Testis (tissue), 5 donors: ENCODE results near the gene MAPKAP1. TPM values are rescaled to one million over a fixed set of nuclear protein-coding genes. Genes with fewer than 3 reads are reported as not detected.

Experiments
- DNase-seq: peaks from one replicate; pipeline ENCODE4 v3.0.0-alpha.2; 2019
- H3K27ac ChIP-seq, 2 donors: fragments of 200-600 bp; sonication (generic); one replicate each; pipeline ENCODE4 v1.5.1; 2019
- H3K27me3 ChIP-seq: fragments of 200-600 bp; sonication (generic); one replicate; pipeline ENCODE4 v1.5.1; 2019
- H3K36me3 ChIP-seq: fragments of 200-600 bp; sonication (generic); one replicate; pipeline ENCODE4 v1.5.1; 2017; ENCODE audit warnings: low read depth; ENCODE audit errors: missing control alignments
- H3K4me1 ChIP-seq: fragments of 200-600 bp; sonication (generic); one replicate; pipeline ENCODE4 v1.5.1; 2019
- H3K4me3 ChIP-seq, 2 donors: fragments of 200-600 bp; sonication (generic); one replicate each; pipeline ENCODE4 v1.5.1; 2017 to 2019
- H3K9me3 ChIP-seq: fragments of 200-600 bp; sonication (generic); one replicate; pipeline ENCODE4 v1.5.1; 2017
- POLR2A ChIP-seq: fragments of 450-650 bp; IDR thresholded peaks from one replicate; pipeline ENCODE4 v1.6.1; 2017; ENCODE audit warnings: antibody characterized with exemption, mild to moderate bottlenecking, moderate library complexity
- WGBS, 2 donors: methylation state at CpG; one replicate each; pipeline ENCODE4 v1.1.5; 2018; 5-methylcytosine and 5-hydroxymethylcytosine counted together
- intact Hi-C: fragments of 100-400 bp; cut with DNase I; formaldehyde crosslinking; loops from one replicate; pipeline ENCODE4 v1.15.1; 2023; ENCODE audit warnings: low total_unique reads
- long read RNA-seq, 2 donors: transcript quantifications; one replicate each; lab custom pipeline, GENCODE V29; 2026
- polyA plus RNA-seq: library from polyadenylated mRNA; stranded (reverse); fragments of 350-450 nt; fragmentation: Illumina TruSeq; extraction: RNeasy Lipid Tissue Mini Kit (QIAGEN cat#74804); gene quantifications from one replicate; pipeline ENCODE4 v1.2.3, GENCODE V29; 2014; ENCODE audit warnings: low read depth, low replicate concordance; ENCODE audit not compliant: insufficient read depth
- total RNA-seq, 2 donors: library from RNA; depleted of rRNA; stranded (reverse); fragments of >200 nt; gene quantifications; one replicate each; pipeline ENCODE4 v1.2.3, GENCODE V29; 2016
- TF ChIP-seq, protein P1 (sequence below), 3 experiments: fragments of 450-650 bp in 2 of 3; fragments of 200-600 bp in 1 of 3; sonication (generic) in 1 of 3; IDR thresholded peaks; one replicate each; pipeline ENCODE4 v1.5.1; 2016 to 2019; ENCODE audit warnings: antibody characterized with exemption in 3 of 3, mild to moderate bottlenecking in 2 of 3, moderate library complexity in 1 of 3

MAPKAP1 gene
- total RNA-seq (100 to 1,000 TPM; 112 to 115 TPM), polyA plus RNA-seq (135 TPM)
- long read RNA-seq, donor 1, transcript MAPKAP1-202 (11 exons, 3,256 nt) = minor isoform, 7 of 35 reads
- long read RNA-seq, donor 1, transcript MAPKAP1-201 (12 exons, 3,395 nt) = major isoform, 10 of 35 reads
- long read RNA-seq, donor 1, partial matches to known transcripts = 12 of 35 reads
- long read RNA-seq, donor 1, other reads (novel, unspliced or antisense) = 0 of 35 reads
- long read RNA-seq, donor 2, partial matches to known transcripts = 0 of 9 reads
- long read RNA-seq, donor 2, other reads (novel, unspliced or antisense) = 0 of 9 reads

DNA sequence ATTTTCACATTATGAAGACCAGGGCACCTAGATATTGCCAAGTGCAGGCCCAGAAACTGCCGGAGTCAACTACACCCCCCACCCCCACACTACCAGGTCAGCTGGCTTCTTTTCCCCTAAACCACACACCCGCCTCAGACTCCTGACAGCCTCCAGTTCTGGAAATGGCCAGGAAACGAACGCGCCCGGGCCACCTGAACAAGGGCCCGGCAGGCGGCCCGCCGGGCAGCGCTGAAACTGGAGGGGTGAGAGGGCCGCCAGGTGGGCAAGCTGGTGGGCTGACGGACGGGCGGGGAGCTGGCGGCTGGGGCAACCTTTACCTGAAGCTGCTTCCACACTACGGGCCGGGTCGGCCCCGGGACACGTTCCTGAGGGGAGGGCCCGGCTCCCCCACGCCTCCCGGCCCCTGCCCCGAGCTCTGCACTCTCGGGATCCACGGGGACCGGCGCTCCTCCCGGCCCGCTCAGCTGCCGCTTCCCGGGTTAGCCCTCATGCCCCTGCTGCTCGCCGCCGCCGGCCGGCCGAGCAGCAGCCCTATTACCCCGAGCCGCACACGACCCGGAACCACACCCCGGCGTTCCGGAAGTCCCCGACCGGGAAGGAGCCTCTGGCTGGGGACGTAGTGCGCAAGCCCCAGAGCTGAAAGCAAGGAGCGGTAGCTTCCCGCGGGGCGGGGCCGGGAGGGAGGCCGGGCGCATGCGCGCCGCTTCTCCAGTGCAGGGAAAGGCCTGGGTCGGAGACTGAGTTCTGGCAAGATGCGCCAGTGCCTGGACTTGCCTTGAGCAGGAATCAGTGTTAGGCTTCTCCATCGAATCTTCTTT lies at the start of gene MAPKAP1:
Gene MAPKAP1 (minus strand): TSS at position 558 of the 821 bp plus-strand sequence. CDS start 34,634 bp downstream, outside the sequence.
- Histone ChIP-seq H3K27ac (peak within 1 kb of the TSS; percentile 80 to 82), H3K27me3 (no peaks in the 10 kb centered on the region), H3K4me3 (peak within 1 kb of the TSS; percentile 69 to 99), H3K36me3 (no peaks in the 10 kb centered on the region), H3K9me3 (no peaks in the 10 kb centered on the region), H3K4me1 (peaks cover 14% of the 10 kb centered on the region)
- WGBS, 2 donors = 0 to 3% methylated on average over 4 to 59 of the region's 63 CpGs
- TF ChIP-seq, protein P1, sequence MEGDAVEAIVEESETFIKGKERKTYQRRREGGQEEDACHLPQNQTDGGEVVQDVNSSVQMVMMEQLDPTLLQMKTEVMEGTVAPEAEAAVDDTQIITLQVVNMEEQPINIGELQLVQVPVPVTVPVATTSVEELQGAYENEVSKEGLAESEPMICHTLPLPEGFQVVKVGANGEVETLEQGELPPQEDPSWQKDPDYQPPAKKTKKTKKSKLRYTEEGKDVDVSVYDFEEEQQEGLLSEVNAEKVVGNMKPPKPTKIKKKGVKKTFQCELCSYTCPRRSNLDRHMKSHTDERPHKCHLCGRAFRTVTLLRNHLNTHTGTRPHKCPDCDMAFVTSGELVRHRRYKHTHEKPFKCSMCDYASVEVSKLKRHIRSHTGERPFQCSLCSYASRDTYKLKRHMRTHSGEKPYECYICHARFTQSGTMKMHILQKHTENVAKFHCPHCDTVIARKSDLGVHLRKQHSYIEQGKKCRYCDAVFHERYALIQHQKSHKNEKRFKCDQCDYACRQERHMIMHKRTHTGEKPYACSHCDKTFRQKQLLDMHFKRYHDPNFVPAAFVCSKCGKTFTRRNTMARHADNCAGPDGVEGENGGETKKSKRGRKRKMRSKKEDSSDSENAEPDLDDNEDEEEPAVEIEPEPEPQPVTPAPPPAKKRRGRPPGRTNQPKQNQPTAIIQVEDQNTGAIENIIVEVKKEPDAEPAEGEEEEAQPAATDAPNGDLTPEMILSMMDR (IDR thresholded peaks at IDR 0.05) = no peak
- TF ChIP-seq POLR2A = no peak
- intact Hi-C loops = no loop called here
- DNase-seq = peak; percentile 97

DNA sequence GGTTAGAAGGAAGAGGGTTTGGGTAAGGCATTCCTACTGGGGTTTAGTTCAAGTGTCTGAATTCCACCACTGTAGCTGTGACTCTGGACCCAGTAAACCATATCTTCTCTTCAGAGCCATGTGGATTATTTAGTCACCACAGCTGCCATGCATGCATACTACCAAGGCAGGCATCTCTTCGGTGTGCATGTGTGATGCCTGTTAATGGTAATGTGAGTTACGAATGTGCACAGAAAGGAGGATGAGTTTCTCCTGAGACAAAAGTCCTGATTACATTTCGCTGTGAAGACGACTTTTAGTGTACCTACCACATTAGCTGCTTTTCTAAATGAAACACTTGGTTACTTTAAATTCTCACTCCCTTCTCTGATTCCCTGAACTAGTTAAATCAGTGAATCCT lies 49.5 kb upstream of the MAPKAP1 start:
- peaks cover 3% of the 10 kb centered on the region for H3K4me1 ChIP-seq
- DNase-seq = no peak

DNA sequence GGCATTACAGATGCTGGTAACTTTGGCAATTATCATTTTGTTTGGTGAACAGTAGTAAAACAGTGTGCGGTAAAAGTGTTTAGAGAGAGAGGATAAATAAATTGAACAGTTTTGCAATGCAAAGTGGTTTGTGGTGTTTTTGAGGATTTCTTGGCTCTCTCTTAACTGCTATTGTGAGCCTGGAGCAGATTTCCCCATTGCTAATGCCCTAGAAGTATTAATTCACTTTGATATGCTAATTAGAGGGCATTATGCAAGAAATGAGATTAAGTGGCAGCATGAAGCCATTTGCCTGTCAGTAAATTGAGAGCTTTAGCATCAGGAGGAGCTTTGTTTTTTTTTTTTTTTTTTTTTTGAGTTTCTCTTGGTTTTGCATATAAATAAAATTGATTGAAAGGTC lies 48.3 kb upstream of the MAPKAP1 start:
- no peaks in the 10 kb centered on the region for H3K9me3 ChIP-seq
- H3K27me3 ChIP-seq = no peaks in the 10 kb centered on the region
- H3K4me3 ChIP-seq = no peak overlapping the region
- H3K27ac ChIP-seq = no peak overlapping the region
- DNase-seq = no peak
- H3K4me1 ChIP-seq = peaks cover 3% of the 10 kb centered on the region
- 94% methylated on average over 1 of the region's 1 CpG for WGBS, 2 donors
- no peaks in the 10 kb centered on the region for H3K36me3 ChIP-seq
- intact Hi-C loops = no loop called here
- TF ChIP-seq POLR2A = no peak
- TF ChIP-seq, protein P1 (IDR thresholded peaks at IDR 0.05) = no peak

More for the DNA sequence above, 49.5 kb upstream of the MAPKAP1 start:
- intact Hi-C loops = no loop called here
- no peak for TF ChIP-seq POLR2A
- TF ChIP-seq, protein P1 (IDR thresholded peaks at IDR 0.05) = no peak
- Histone ChIP-seq H3K9me3 (no peaks in the 10 kb centered on the region), H3K36me3 (no peaks in the 10 kb centered on the region), H3K4me3 (no peak overlapping the region), H3K27me3 (no peaks in the 10 kb centered on the region), H3K27ac (no peak overlapping the region)
- 86 to 91% methylated on average over 4 of the region's 4 CpGs for WGBS, 2 donors

DNA sequence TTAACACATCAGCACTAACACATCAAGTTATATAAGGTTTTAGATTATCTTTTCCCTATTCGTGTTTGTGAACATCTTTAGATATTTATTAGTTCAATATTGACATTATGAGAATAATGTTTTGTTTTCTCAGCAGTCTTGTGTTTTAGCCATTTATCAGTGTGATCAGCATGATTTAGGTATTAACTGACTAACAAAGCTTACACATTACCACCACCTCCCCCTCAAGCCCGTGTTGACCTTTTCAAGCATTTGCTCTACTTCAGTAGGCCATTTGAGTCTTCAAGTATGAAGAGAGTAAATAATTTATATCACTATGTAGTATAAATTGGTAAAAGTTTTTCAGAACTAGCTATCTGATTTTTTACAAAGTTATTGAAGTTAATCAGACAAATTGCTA lies 47.1 kb upstream of the MAPKAP1 start:
- Histone ChIP-seq H3K9me3 (no peaks in the 10 kb centered on the region), H3K4me1 (peaks cover 8% of the 10 kb centered on the region), H3K4me3 (no peak overlapping the region), H3K27me3 (no peaks in the 10 kb centered on the region), H3K27ac (no peak overlapping the region), H3K36me3 (no peaks in the 10 kb centered on the region)
- DNase-seq = no peak
- intact Hi-C loops = no loop called here
- 75% methylated on average over 2 of the region's 2 CpGs for WGBS, 2 donors
- no peak for TF ChIP-seq POLR2A
- TF ChIP-seq, protein P1 (IDR thresholded peaks at IDR 0.05) = no peak
